Measurements from ENCODE around the gene MACF1.

DNA sequence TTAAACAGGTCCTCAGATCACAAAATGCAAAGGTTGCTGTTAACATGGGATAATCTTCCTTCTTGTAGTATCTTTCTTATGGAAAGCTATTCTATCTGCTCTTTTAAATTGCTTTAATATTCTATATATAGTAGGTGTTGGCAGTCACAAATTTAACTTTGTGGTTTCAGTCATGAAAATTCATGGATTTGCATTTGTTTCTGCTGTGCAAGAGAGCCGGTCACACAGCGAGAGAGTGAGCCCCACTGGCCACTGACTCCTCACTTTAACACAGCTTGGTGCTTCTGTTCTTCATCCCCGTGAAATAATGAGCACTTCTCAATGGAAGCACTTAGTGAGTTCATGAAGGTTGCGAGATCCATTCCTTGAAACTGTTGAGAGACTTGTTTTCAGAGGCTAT lies 268.8 kb downstream of the MACF1 start:
- TF ChIP-seq POLR2A (IDR thresholded peaks at IDR 0.05; ENCODE audit: extremely low read depth, insufficient read length) (no peak), MYC (IDR thresholded peaks at IDR 0.05; ENCODE audit: low read depth, low read length) (no peak)
- TF ChIP-seq, protein P1, sequence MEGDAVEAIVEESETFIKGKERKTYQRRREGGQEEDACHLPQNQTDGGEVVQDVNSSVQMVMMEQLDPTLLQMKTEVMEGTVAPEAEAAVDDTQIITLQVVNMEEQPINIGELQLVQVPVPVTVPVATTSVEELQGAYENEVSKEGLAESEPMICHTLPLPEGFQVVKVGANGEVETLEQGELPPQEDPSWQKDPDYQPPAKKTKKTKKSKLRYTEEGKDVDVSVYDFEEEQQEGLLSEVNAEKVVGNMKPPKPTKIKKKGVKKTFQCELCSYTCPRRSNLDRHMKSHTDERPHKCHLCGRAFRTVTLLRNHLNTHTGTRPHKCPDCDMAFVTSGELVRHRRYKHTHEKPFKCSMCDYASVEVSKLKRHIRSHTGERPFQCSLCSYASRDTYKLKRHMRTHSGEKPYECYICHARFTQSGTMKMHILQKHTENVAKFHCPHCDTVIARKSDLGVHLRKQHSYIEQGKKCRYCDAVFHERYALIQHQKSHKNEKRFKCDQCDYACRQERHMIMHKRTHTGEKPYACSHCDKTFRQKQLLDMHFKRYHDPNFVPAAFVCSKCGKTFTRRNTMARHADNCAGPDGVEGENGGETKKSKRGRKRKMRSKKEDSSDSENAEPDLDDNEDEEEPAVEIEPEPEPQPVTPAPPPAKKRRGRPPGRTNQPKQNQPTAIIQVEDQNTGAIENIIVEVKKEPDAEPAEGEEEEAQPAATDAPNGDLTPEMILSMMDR (IDR thresholded peaks at IDR 0.05; ENCODE audit: low read depth, low read length), result no peak
- TF ChIP-seq, protein P2, sequence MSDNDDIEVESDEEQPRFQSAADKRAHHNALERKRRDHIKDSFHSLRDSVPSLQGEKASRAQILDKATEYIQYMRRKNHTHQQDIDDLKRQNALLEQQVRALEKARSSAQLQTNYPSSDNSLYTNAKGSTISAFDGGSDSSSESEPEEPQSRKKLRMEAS (IDR thresholded peaks at IDR 0.05; ENCODE audit: low read depth, low read length), result no peak

Measured in NB4 (cell line).